Measurements from ENCODE around the gene SLC4A5.

- TF ChIP-seq CTCF (IDR thresholded peaks at IDR 0.05) (no peak), POLR2A (IDR thresholded peaks at IDR 0.05) (no peak)
Observed at GRCh38 chr2:74327627-74328026, 15.6 kb downstream of the SLC4A5 start.

All from heart left ventricle (tissue), 13 donors.